GM10266 (cell line): Measurements from ENCODE around the gene FIBIN.

ENCODE experiments used
- DNase-seq: peaks from one replicate; pipeline ENCODE4 v3.0.0; 2012; ENCODE audit errors: extremely low spot score
- TF ChIP-seq, protein P1 (sequence below): IDR thresholded peaks from 2 replicates; pipeline ENCODE4 v1.5.1; 2012; ENCODE audit warnings: mild to moderate bottlenecking, low read depth; ENCODE audit not compliant: control insufficient read depth, insufficient read depth; ENCODE audit errors: missing control alignments

FIBIN gene

DNA sequence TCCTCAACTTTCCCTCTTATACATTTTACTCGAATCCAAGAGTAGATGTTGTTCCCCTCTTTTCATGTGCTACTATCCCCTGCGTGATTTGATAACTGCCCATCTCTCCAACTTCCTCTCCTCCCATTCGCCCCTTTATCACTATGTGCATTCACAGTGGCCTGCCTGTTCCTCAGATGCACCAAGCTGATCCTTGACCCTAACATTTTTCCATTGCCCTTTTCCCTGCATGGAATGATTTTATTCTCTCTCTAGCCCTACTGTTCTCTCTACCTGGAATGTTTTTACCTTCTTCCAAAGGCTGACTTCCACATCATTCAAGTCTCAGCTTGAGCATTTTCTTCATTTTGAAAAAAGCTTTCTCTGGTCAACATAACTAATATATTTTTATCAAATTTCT, 31.0 kb downstream of the FIBIN start:
- TF ChIP-seq, protein P1, sequence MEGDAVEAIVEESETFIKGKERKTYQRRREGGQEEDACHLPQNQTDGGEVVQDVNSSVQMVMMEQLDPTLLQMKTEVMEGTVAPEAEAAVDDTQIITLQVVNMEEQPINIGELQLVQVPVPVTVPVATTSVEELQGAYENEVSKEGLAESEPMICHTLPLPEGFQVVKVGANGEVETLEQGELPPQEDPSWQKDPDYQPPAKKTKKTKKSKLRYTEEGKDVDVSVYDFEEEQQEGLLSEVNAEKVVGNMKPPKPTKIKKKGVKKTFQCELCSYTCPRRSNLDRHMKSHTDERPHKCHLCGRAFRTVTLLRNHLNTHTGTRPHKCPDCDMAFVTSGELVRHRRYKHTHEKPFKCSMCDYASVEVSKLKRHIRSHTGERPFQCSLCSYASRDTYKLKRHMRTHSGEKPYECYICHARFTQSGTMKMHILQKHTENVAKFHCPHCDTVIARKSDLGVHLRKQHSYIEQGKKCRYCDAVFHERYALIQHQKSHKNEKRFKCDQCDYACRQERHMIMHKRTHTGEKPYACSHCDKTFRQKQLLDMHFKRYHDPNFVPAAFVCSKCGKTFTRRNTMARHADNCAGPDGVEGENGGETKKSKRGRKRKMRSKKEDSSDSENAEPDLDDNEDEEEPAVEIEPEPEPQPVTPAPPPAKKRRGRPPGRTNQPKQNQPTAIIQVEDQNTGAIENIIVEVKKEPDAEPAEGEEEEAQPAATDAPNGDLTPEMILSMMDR: no peak
- DNase-seq: no peak

GRCh38 chr11:27025312-27025955, 31.5 kb downstream of the FIBIN start:
- TF ChIP-seq, protein P1: no peak
- DNase-seq: no peak

DNA sequence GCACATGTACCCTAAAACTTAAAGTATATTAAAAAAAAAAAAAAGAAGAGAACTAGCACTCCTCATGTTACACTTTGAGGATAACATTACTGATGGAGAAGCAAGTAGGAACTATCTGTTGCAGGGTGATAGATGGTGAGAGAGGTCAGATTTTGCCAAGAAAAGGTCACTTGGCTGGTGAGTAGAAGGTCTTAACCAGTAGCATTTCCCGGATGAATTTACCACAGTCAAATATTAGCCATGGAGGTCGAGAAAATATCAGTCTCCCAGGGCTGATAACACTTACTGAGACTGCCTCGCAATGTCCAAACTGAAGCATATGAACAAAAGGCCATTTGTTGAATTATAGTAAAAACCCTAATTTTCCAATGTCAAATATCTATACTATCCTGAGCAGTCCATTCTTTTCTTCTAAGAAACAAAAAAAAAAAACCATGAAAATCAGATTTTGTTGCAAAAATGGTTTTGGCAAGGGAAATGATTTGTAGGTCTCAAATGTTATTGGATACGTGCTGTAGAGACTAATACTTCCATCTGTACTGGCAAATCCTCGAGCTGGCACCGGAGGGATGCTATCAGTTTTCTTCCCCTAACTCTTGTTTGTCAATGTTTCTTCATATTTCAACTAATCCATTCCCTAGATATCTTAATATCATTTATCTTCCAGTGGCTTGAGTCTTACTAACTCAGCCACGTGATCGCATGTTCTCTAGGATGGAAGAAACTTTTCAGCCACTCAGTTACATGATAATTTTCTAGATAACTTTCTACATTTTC, 32.2 kb downstream of the FIBIN start:
- no peak for DNase-seq
- TF ChIP-seq, protein P1: no peak

- TF ChIP-seq, protein P1: no peak
- no peak for DNase-seq
Observed at GRCh38 chr11:27028561-27028965, 34.7 kb downstream of the FIBIN start.

- DNase-seq: no peak
- TF ChIP-seq, protein P1: no peak
Observed at GRCh38 chr11:27029966-27030365, 36.1 kb downstream of the FIBIN start.

- TF ChIP-seq, protein P1: no peak
Observed at GRCh38 chr11:27031754-27032153, 37.8 kb downstream of the FIBIN start.

GRCh38 chr11:27039873-27040272, 46.0 kb downstream of the FIBIN start:
- TF ChIP-seq, protein P1: no peak

More at GRCh38 chr11:27031754-27032153, 37.8 kb downstream of the FIBIN start:
- no peak for DNase-seq

More at GRCh38 chr11:27039873-27040272, 46.0 kb downstream of the FIBIN start:
- DNase-seq: no peak
